ENCODE measurements around the gene PSIP1.
"Not testable (repeated sequence)": the region's sequence is repeated elsewhere in the genome, so short reads cannot be mapped to it uniquely, and the experiment has no call there.

PSIP1 gene

GRCh38 chr9:15427702-15428101 is 83.1 kb downstream of the PSIP1 start:
- not testable (repeated sequence) for DNase-seq; H3K79me2 ChIP-seq (ENCODE audit: control insufficient read depth, insufficient read depth, low read length, poor library complexity); H3K27me3 ChIP-seq (ENCODE audit: insufficient read depth, low read length); H3K4me1 ChIP-seq (ENCODE audit: control insufficient read depth in 1 of 2, insufficient read depth in 2 of 2, low read length in 2 of 2); H3K79me1 ChIP-seq (ENCODE audit: low read length); H3K27ac ChIP-seq (ENCODE audit: low read depth, low read length); H3K4me3 ChIP-seq (ENCODE audit: low read depth, low read length); H3K9me3 ChIP-seq (ENCODE audit: insufficient read depth, low read depth, low read length); H3K14ac ChIP-seq (ENCODE audit: low read length); H4K12ac ChIP-seq (ENCODE audit: low read depth, low read length); H4K8ac ChIP-seq (ENCODE audit: low read depth, low read length); H3K4ac ChIP-seq (ENCODE audit: low read depth, low read length); H2BK120ac ChIP-seq (ENCODE audit: insufficient read depth, low read length, poor library complexity); H3K9ac ChIP-seq (ENCODE audit: low read length); H2AFZ ChIP-seq (ENCODE audit: insufficient read depth, low read length, poor library complexity); H4K91ac ChIP-seq (ENCODE audit: low read depth, low read length); H3K18ac ChIP-seq (ENCODE audit: low read length); H2AK5ac ChIP-seq (ENCODE audit: low read length); H3K4me2 ChIP-seq (ENCODE audit: low read length); H3K23ac ChIP-seq (ENCODE audit: low read length); H2BK12ac ChIP-seq (ENCODE audit: low read length); H2BK5ac ChIP-seq (ENCODE audit: low read depth, low read length, poor library complexity)
- H3K36me3 ChIP-seq (ENCODE audit: control insufficient read depth in 1 of 2, insufficient read depth in 2 of 2, low read length in 2 of 2), result peaks cover 9 to 11% of the 10 kb centered on the region in 2 experiments
- WGBS (ENCODE audit: extremely low coverage, insufficient coverage, insufficient read length), result no CpG with 5 or more reads among the region's 7 CpGs

GRCh38 chr9:15426019-15426418 is 84.8 kb downstream of the PSIP1 start:
- Histone ChIP-seq H3K4me1 (ENCODE audit: control insufficient read depth in 1 of 2, insufficient read depth in 2 of 2, low read length in 2 of 2) (no peaks in the 10 kb centered on the region), H2AFZ (ENCODE audit: insufficient read depth, low read length, poor library complexity) (no peak overlapping the region)
- WGBS (ENCODE audit: extremely low coverage, insufficient coverage, insufficient read length), result no CpG with 5 or more reads among the region's 8 CpGs

DNA sequence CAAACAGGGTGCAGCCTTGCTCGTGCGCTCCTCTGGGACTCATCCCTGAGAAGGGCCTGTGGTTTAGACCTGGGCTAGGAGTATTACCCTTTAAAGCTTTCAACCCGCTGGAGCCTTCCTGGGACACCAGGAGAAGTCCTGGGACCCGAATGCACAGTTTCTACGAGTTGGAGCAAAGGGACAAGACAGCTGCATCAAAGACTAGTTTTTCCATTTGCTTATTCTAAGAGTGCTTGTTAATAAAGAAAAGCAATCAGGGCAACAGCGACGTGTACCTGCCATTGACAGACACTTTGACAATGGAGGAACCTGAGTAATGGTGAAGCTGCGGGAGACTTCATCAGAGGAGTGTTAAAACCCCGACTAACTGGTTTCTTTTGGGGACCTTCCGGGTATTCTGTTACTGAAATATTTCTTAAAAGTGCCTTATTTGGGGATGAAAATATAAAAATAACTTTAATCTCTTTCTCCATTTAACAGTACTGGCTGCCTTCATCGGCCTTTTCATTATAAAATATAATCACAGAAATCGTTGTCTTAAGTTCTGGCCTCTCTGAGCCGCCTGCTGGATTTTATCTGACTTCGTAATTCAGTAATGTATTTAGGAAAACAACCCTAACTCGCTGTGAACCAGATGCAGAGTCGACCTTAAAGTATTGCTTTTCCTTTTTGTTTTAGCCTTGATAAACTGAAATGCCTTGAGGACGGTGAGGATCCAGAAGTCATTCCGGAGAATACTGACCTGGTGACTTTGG is 87.4 kb downstream of the PSIP1 start:
- Histone ChIP-seq H3K9me3 (ENCODE audit: insufficient read depth, low read depth, low read length) (no peaks in the 10 kb centered on the region), H3K36me3 (ENCODE audit: control insufficient read depth in 1 of 2, insufficient read depth in 2 of 2, low read length in 2 of 2) (peaks cover 7 to 11% of the 10 kb centered on the region in 2 experiments), H2AFZ (ENCODE audit: insufficient read depth, low read length, poor library complexity) (peak overlapping the region; percentile 68), H3K18ac (ENCODE audit: low read length) (peak overlapping the region; percentile 31), H3K4ac (ENCODE audit: low read depth, low read length) (peak overlapping the region; percentile 91), H3K79me2 (ENCODE audit: control insufficient read depth, insufficient read depth, low read length, poor library complexity) (peaks cover 11% of the 10 kb centered on the region), H3K27ac (ENCODE audit: low read depth, low read length) (no peak overlapping the region), H3K14ac (ENCODE audit: low read length) (peak overlapping the region; percentile 94), H2AK5ac (ENCODE audit: low read length) (peak overlapping the region; percentile 65), H4K12ac (ENCODE audit: low read depth, low read length) (peak overlapping the region; percentile 68), H3K4me2 (ENCODE audit: low read length) (peak overlapping the region; percentile 73), H3K9ac (ENCODE audit: low read length) (peak overlapping the region; percentile 92), H2BK120ac (ENCODE audit: insufficient read depth, low read length, poor library complexity) (peak overlapping the region; percentile 50), H3K27me3 (ENCODE audit: insufficient read depth, low read length) (no peaks in the 10 kb centered on the region), H3K23ac (ENCODE audit: low read length) (no peak overlapping the region), H4K91ac (ENCODE audit: low read depth, low read length) (peak overlapping the region; percentile 76), H4K8ac (ENCODE audit: low read depth, low read length) (peak overlapping the region; percentile 83), H2BK12ac (ENCODE audit: low read length) (no peak overlapping the region), H3K4me3 (ENCODE audit: low read depth, low read length) (peak overlapping the region; percentile 99), H3K79me1 (ENCODE audit: low read length) (peaks cover 8% of the 10 kb centered on the region), H3K4me1 (ENCODE audit: control insufficient read depth in 1 of 2, insufficient read depth in 2 of 2, low read length in 2 of 2) (no peaks in the 10 kb centered on the region), H2BK5ac (ENCODE audit: low read depth, low read length, poor library complexity) (no peak overlapping the region)
- no CpG with 5 or more reads among the region's 18 CpGs for WGBS (ENCODE audit: extremely low coverage, insufficient coverage, insufficient read length)
- peak in 1 of 2 donors; percentile 37 for DNase-seq

More at GRCh38 chr9:15426019-15426418, 84.8 kb downstream of the PSIP1 start:
- no peak overlapping the region for H3K14ac ChIP-seq (ENCODE audit: low read length)
- no peak overlapping the region for H4K12ac ChIP-seq (ENCODE audit: low read depth, low read length)
- H3K79me1 ChIP-seq (ENCODE audit: low read length), result peaks cover 8% of the 10 kb centered on the region
- no peak overlapping the region for H2BK5ac ChIP-seq (ENCODE audit: low read depth, low read length, poor library complexity)
- H4K8ac ChIP-seq (ENCODE audit: low read depth, low read length), result no peak overlapping the region
- H3K9me3 ChIP-seq (ENCODE audit: insufficient read depth, low read depth, low read length), result no peaks in the 10 kb centered on the region
- H4K91ac ChIP-seq (ENCODE audit: low read depth, low read length), result no peak overlapping the region
- H2BK120ac ChIP-seq (ENCODE audit: insufficient read depth, low read length, poor library complexity), result no peak overlapping the region
- DNase-seq, result no peak
- no peaks in the 10 kb centered on the region for H3K27me3 ChIP-seq (ENCODE audit: insufficient read depth, low read length)
- peaks cover 9 to 11% of the 10 kb centered on the region in 2 experiments for H3K36me3 ChIP-seq (ENCODE audit: control insufficient read depth in 1 of 2, insufficient read depth in 2 of 2, low read length in 2 of 2)
- H3K4me2 ChIP-seq (ENCODE audit: low read length), result no peak overlapping the region
- H2AK5ac ChIP-seq (ENCODE audit: low read length), result no peak overlapping the region
- no peak overlapping the region for H3K4ac ChIP-seq (ENCODE audit: low read depth, low read length)
- no peak overlapping the region for H2BK12ac ChIP-seq (ENCODE audit: low read length)
- no peak overlapping the region for H3K27ac ChIP-seq (ENCODE audit: low read depth, low read length)
- H3K18ac ChIP-seq (ENCODE audit: low read length), result no peak overlapping the region
- no peak overlapping the region for H3K9ac ChIP-seq (ENCODE audit: low read length)
- H3K4me3 ChIP-seq (ENCODE audit: low read depth, low read length), result no peak overlapping the region
- peaks cover 11% of the 10 kb centered on the region for H3K79me2 ChIP-seq (ENCODE audit: control insufficient read depth, insufficient read depth, low read length, poor library complexity)
- H3K23ac ChIP-seq (ENCODE audit: low read length), result no peak overlapping the region

- no CpG with 5 or more reads among the region's 70 CpGs for WGBS (ENCODE audit: extremely low coverage, insufficient coverage, insufficient read length)
- Histone ChIP-seq H3K23ac (ENCODE audit: low read length) (no peak within 1 kb of the TSS), H3K36me3 (ENCODE audit: control insufficient read depth in 1 of 2, insufficient read depth in 2 of 2, low read length in 2 of 2) (peaks cover 7 to 11% of the 10 kb centered on the region in 2 experiments), H3K4me2 (ENCODE audit: low read length) (peak within 1 kb of the TSS; percentile 77), H3K18ac (ENCODE audit: low read length) (peak within 1 kb of the TSS; percentile 31), H3K27me3 (ENCODE audit: insufficient read depth, low read length) (no peaks in the 10 kb centered on the region), H2BK12ac (ENCODE audit: low read length) (no peak within 1 kb of the TSS), H3K4ac (ENCODE audit: low read depth, low read length) (peak within 1 kb of the TSS; percentile 91), H4K8ac (ENCODE audit: low read depth, low read length) (peak within 1 kb of the TSS; percentile 96), H2AK5ac (ENCODE audit: low read length) (peak within 1 kb of the TSS; percentile 65), H3K9ac (ENCODE audit: low read length) (peak within 1 kb of the TSS; percentile 92), H2BK120ac (ENCODE audit: insufficient read depth, low read length, poor library complexity) (peak within 1 kb of the TSS; percentile 59), H3K4me1 (ENCODE audit: control insufficient read depth in 1 of 2, insufficient read depth in 2 of 2, low read length in 2 of 2) (no peaks in the 10 kb centered on the region), H3K14ac (ENCODE audit: low read length) (peak within 1 kb of the TSS; percentile 94), H3K4me3 (ENCODE audit: low read depth, low read length) (peak within 1 kb of the TSS; percentile 99), H3K9me3 (ENCODE audit: insufficient read depth, low read depth, low read length) (no peaks in the 10 kb centered on the region), H4K91ac (ENCODE audit: low read depth, low read length) (peak within 1 kb of the TSS; percentile 86), H3K27ac (ENCODE audit: low read depth, low read length) (peak within 1 kb of the TSS; percentile 8), H3K79me1 (ENCODE audit: low read length) (peaks cover 8% of the 10 kb centered on the region), H3K79me2 (ENCODE audit: control insufficient read depth, insufficient read depth, low read length, poor library complexity) (peaks cover 11% of the 10 kb centered on the region), H4K12ac (ENCODE audit: low read depth, low read length) (peak within 1 kb of the TSS; percentile 86), H2AFZ (ENCODE audit: insufficient read depth, low read length, poor library complexity) (peak within 1 kb of the TSS; percentile 74), H2BK5ac (ENCODE audit: low read depth, low read length, poor library complexity) (peak within 1 kb of the TSS; percentile 62)
- DNase-seq, result peak; percentile 94 to 96
Measured at GRCh38 chr9:15422372-15423230, 88.2 kb downstream of the PSIP1 start, which contains the start of gene SNAPC3. Gene SNAPC3 (plus strand): TSS chr9:15422876. CDS start chr9:15422880, 4 bp downstream.
